Stimulated activated naive CD8-positive, alpha-beta T cell treated with anti-CD3 and anti-CD28 coated beads, Interleukin-15, Interleukin-2, amounts not matched to agents 100 U/mL and 50 U/mL, for 24 hours (primary cell): Measurements from ENCODE around the gene ABCA8.

Source experiments
- ATAC-seq: fragments of 150-1000 bp; cut with Tn5 transposase; one replicate; pipeline ENCODE4 v1.10.0; 2021
- DNase-seq: peaks from one replicate; pipeline ENCODE4 v3.0.0; 2021

ABCA8 gene

GRCh38 chr17:68942389-68942788 is 12.8 kb downstream of the ABCA8 start:
- ATAC-seq, result no peak

GRCh38 chr17:68941761-68942160 is 13.4 kb downstream of the ABCA8 start:
- DNase-seq (no peak), ATAC-seq (no peak)

More at GRCh38 chr17:68942389-68942788, 12.8 kb downstream of the ABCA8 start:
- DNase-seq, result no peak

GRCh38 chr17:68939195-68939594 is 16.0 kb downstream of the ABCA8 start:
- DNase-seq (no peak), ATAC-seq (no peak)

GRCh38 chr17:68937890-68938514 is 17.2 kb downstream of the ABCA8 start:
- DNase-seq (no peak), ATAC-seq (no peak)

GRCh38 chr17:68927516-68927915 is 27.7 kb downstream of the ABCA8 start:
- DNase-seq, result no peak
- no peak for ATAC-seq

GRCh38 chr17:68924793-68925720 is 30.1 kb downstream of the ABCA8 start:
- ATAC-seq (no peak), DNase-seq (no peak)

- ATAC-seq, result no peak
Observed at GRCh38 chr17:68910789-68911431, 44.3 kb downstream of the ABCA8 start.

GRCh38 chr17:68910251-68910705 is 44.9 kb downstream of the ABCA8 start:
- DNase-seq, result no peak
- no peak for ATAC-seq

More at GRCh38 chr17:68910789-68911431, 44.3 kb downstream of the ABCA8 start:
- no peak for DNase-seq

GRCh38 chr17:68909066-68909465 is 46.1 kb downstream of the ABCA8 start:
- DNase-seq (no peak), ATAC-seq (no peak)

GRCh38 chr17:68908045-68908444 is 47.1 kb downstream of the ABCA8 start:
- ATAC-seq (no peak), DNase-seq (no peak)

- DNase-seq (no peak), ATAC-seq (no peak)
Observed at GRCh38 chr17:68906638-68907037, 48.6 kb downstream of the ABCA8 start.

GRCh38 chr17:68903286-68903685 is 51.9 kb downstream of the ABCA8 start:
- no peak for DNase-seq

GRCh38 chr17:68897557-68897956 is 57.6 kb downstream of the ABCA8 start:
- DNase-seq, result no peak

More at GRCh38 chr17:68903286-68903685, 51.9 kb downstream of the ABCA8 start:
- no peak for ATAC-seq

GRCh38 chr17:68892658-68893057 is 62.5 kb downstream of the ABCA8 start:
- DNase-seq (no peak), ATAC-seq (no peak)

More at GRCh38 chr17:68897557-68897956, 57.6 kb downstream of the ABCA8 start:
- ATAC-seq, result no peak

- DNase-seq (no peak), ATAC-seq (no peak)
Observed at GRCh38 chr17:68892193-68892592, 63.0 kb downstream of the ABCA8 start.

GRCh38 chr17:68886401-68886800 is 68.8 kb downstream of the ABCA8 start:
- no peak for ATAC-seq
- no peak for DNase-seq

GRCh38 chr17:68884888-68885287 is 70.3 kb downstream of the ABCA8 start:
- no peak for ATAC-seq
- no peak for DNase-seq

- no peak for DNase-seq
Observed at GRCh38 chr17:68878226-68878885, 76.8 kb downstream of the ABCA8 start.

GRCh38 chr17:68871447-68871846 is 83.7 kb downstream of the ABCA8 start:
- DNase-seq, result no peak
- no peak for ATAC-seq

More at GRCh38 chr17:68878226-68878885, 76.8 kb downstream of the ABCA8 start:
- ATAC-seq, result no peak

- ATAC-seq (no peak), DNase-seq (no peak)
Observed at GRCh38 chr17:68870976-68871375, 84.2 kb downstream of the ABCA8 start.

- DNase-seq (no peak), ATAC-seq (no peak)
Observed at GRCh38 chr17:68870161-68870826, 84.9 kb downstream of the ABCA8 start.

GRCh38 chr17:68868708-68869107 is 86.5 kb downstream of the ABCA8 start:
- DNase-seq (no peak), ATAC-seq (no peak)
